Activated T-helper 1 cell treated with anti-CD3 and anti-CD28 coated beads, Interleukin-12 subunit alpha, Interleukin-12 subunit beta, Interleukin-2, Interleukin-4 antibody, amounts not matched to agents 30 ng/mL and 10 ng/mL and 1 ng/mL, durations not matched to agents 14 hours and 24 hours and 36 hours (primary cell): Measurements from ENCODE around the gene ARHGDIB. TPM values are rescaled to one million over a fixed set of nuclear protein-coding genes. Genes with fewer than 3 reads are reported as not detected.
A peak's percentile ranks its signal among the peaks of the same experiment; 100 is the strongest.

ENCODE experiments used
- DNase-seq: peaks from one replicate; pipeline ENCODE4 v3.0.0; 2021; ENCODE audit warnings: low spot score
- H3K27ac Mint-ChIP-seq: one replicate; pipeline ENCODE4 v1.8.0; 2021; ENCODE audit warnings: mild to moderate bottlenecking, mixed read lengths
- H3K27me3 Mint-ChIP-seq: one replicate; pipeline ENCODE4 v1.8.0; 2022; ENCODE audit warnings: mild to moderate bottlenecking, moderate library complexity, mixed read lengths; ENCODE audit not compliant: insufficient read depth
- H3K36me3 Mint-ChIP-seq: one replicate; pipeline ENCODE4 v1.8.0; 2021; ENCODE audit warnings: low read depth, mixed read lengths
- H3K4me1 Mint-ChIP-seq: one replicate; pipeline ENCODE4 v1.8.0; 2021; ENCODE audit warnings: low read depth, mixed read lengths
- H3K4me3 Mint-ChIP-seq: one replicate; pipeline ENCODE4 v1.8.0; 2021; ENCODE audit warnings: mild to moderate bottlenecking, moderate library complexity, mixed read lengths
- H3K9me3 Mint-ChIP-seq: one replicate; pipeline ENCODE4 v1.8.0; 2021; ENCODE audit warnings: mixed read lengths
- intact Hi-C: fragments of 100-400 bp; cut with micrococcal nuclease; formaldehyde crosslinking; loops from one replicate; pipeline ENCODE4 v1.15.1; 2024
- total RNA-seq: library from RNA; stranded (reverse); gene quantifications from 2 replicates; pipeline ENCODE4 v1.2.3, GENCODE V29; 2022

The ARHGDIB gene
- total RNA-seq, 1 donor from 2014 or later = 494 TPM

- H3K4me1 Mint-ChIP-seq = peaks cover 20% of the 10 kb centered on the region
- no peak overlapping the region for H3K4me3 Mint-ChIP-seq
- peaks cover 3% of the 10 kb centered on the region for H3K9me3 Mint-ChIP-seq
- DNase-seq = no peak
- intact Hi-C loops = no loop called here
- H3K27me3 Mint-ChIP-seq = no peaks in the 10 kb centered on the region
- no peak overlapping the region for H3K27ac Mint-ChIP-seq
- H3K36me3 Mint-ChIP-seq = peaks cover 58% of the 10 kb centered on the region
Observed at GRCh38 chr12:14913381-14913781, 48.0 kb downstream of the ARHGDIB start.

- Mint-ChIP-seq H3K4me3 (no peak overlapping the region), H3K36me3 (peaks cover 56% of the 10 kb centered on the region)
- intact Hi-C loops = loop anchor here (2.0 kb wide), 2 partner anchors 26 to 50 kb away; partner anchors contain the start of genes ARHGDIB and MGP
Observed at GRCh38 chr12:14911131-14911530, 50.3 kb downstream of the ARHGDIB start.

GRCh38 chr12:14910090-14910915 is 51.1 kb downstream of the ARHGDIB start:
- intact Hi-C loops = loop anchor here (1.0 to 2.0 kb wide), 6 partner anchors 26 to 135 kb away; partner anchors contain the start of genes ARHGDIB, C12orf60, MGP and WBP11
- DNase-seq = no peak
- H3K4me3 Mint-ChIP-seq = peak overlapping the region; percentile 56
- H3K27me3 Mint-ChIP-seq = no peaks in the 10 kb centered on the region
- H3K36me3 Mint-ChIP-seq = peaks cover 53% of the 10 kb centered on the region
- peaks cover 31% of the 10 kb centered on the region for H3K4me1 Mint-ChIP-seq
- peaks cover 3% of the 10 kb centered on the region for H3K9me3 Mint-ChIP-seq
- H3K27ac Mint-ChIP-seq = peak overlapping the region; percentile 97

More at GRCh38 chr12:14911131-14911530, 50.3 kb downstream of the ARHGDIB start:
- Mint-ChIP-seq H3K27me3 (no peaks in the 10 kb centered on the region), H3K27ac (peak overlapping the region; percentile 97), H3K4me1 (peaks cover 28% of the 10 kb centered on the region), H3K9me3 (peaks cover 3% of the 10 kb centered on the region)
- no peak for DNase-seq

- Mint-ChIP-seq H3K36me3 (peaks cover 42% of the 10 kb centered on the region), H3K27me3 (no peaks in the 10 kb centered on the region), H3K4me1 (peaks cover 33% of the 10 kb centered on the region), H3K27ac (peak overlapping the region; percentile 15), H3K9me3 (peaks cover 3% of the 10 kb centered on the region), H3K4me3 (no peak overlapping the region)
- intact Hi-C loops = no loop called here
- DNase-seq = no peak
Observed at GRCh38 chr12:14907953-14908352, 53.4 kb downstream of the ARHGDIB start.

GRCh38 chr12:14906114-14906513 is 55.3 kb downstream of the ARHGDIB start:
- H3K36me3 Mint-ChIP-seq = peaks cover 36% of the 10 kb centered on the region
- no peaks in the 10 kb centered on the region for H3K27me3 Mint-ChIP-seq
- H3K4me3 Mint-ChIP-seq = no peak overlapping the region
- H3K27ac Mint-ChIP-seq = no peak overlapping the region
- H3K9me3 Mint-ChIP-seq = peaks cover 3% of the 10 kb centered on the region
- DNase-seq = no peak
- intact Hi-C loops = no loop called here
- H3K4me1 Mint-ChIP-seq = peaks cover 31% of the 10 kb centered on the region

- H3K36me3 Mint-ChIP-seq = peaks cover 36% of the 10 kb centered on the region
- H3K4me3 Mint-ChIP-seq = no peak overlapping the region
- intact Hi-C loops = no loop called here
- H3K9me3 Mint-ChIP-seq = peaks cover 3% of the 10 kb centered on the region
- H3K27me3 Mint-ChIP-seq = no peaks in the 10 kb centered on the region
- DNase-seq = no peak
- peaks cover 24% of the 10 kb centered on the region for H3K4me1 Mint-ChIP-seq
- H3K27ac Mint-ChIP-seq = no peak overlapping the region
Observed at GRCh38 chr12:14905269-14906004, 56.0 kb downstream of the ARHGDIB start.

- Mint-ChIP-seq H3K27me3 (no peaks in the 10 kb centered on the region), H3K9me3 (peaks cover 3% of the 10 kb centered on the region), H3K27ac (no peak overlapping the region), H3K4me1 (peaks cover 18% of the 10 kb centered on the region), H3K36me3 (peaks cover 32% of the 10 kb centered on the region), H3K4me3 (no peak overlapping the region)
- intact Hi-C loops = no loop called here
- no peak for DNase-seq
Observed at GRCh38 chr12:14904854-14905253, 56.5 kb downstream of the ARHGDIB start.

GRCh38 chr12:14903386-14904098 is 57.9 kb downstream of the ARHGDIB start:
- intact Hi-C loops = no loop called here
- DNase-seq = no peak
- Mint-ChIP-seq H3K27me3 (no peaks in the 10 kb centered on the region), H3K36me3 (peaks cover 25% of the 10 kb centered on the region), H3K4me1 (peaks cover 14% of the 10 kb centered on the region), H3K27ac (no peak overlapping the region), H3K9me3 (no peaks in the 10 kb centered on the region), H3K4me3 (no peak overlapping the region)

- Mint-ChIP-seq H3K4me1 (peaks cover 4% of the 10 kb centered on the region), H3K36me3 (peaks cover 15% of the 10 kb centered on the region), H3K4me3 (no peak overlapping the region), H3K9me3 (no peaks in the 10 kb centered on the region), H3K27ac (no peak overlapping the region), H3K27me3 (no peaks in the 10 kb centered on the region)
- DNase-seq = no peak
- intact Hi-C loops = no loop called here
Observed at GRCh38 chr12:14902465-14902864, 58.9 kb downstream of the ARHGDIB start.

GRCh38 chr12:14901228-14901562 is 60.2 kb downstream of the ARHGDIB start:
- intact Hi-C loops = no loop called here
- Mint-ChIP-seq H3K4me1 (peaks cover 4% of the 10 kb centered on the region), H3K27ac (no peak overlapping the region)

GRCh38 chr12:14900521-14901227 is 60.7 kb downstream of the ARHGDIB start:
- H3K27me3 Mint-ChIP-seq = peaks cover 1% of the 10 kb centered on the region
- DNase-seq = no peak
- peaks cover 4% of the 10 kb centered on the region for H3K4me1 Mint-ChIP-seq
- no peak overlapping the region for H3K27ac Mint-ChIP-seq
- H3K9me3 Mint-ChIP-seq = no peaks in the 10 kb centered on the region
- H3K36me3 Mint-ChIP-seq = peaks cover 9% of the 10 kb centered on the region
- intact Hi-C loops = no loop called here
- H3K4me3 Mint-ChIP-seq = no peak overlapping the region

More at GRCh38 chr12:14901228-14901562, 60.2 kb downstream of the ARHGDIB start:
- no peak for DNase-seq
- H3K4me3 Mint-ChIP-seq = no peak overlapping the region
- peaks cover 9% of the 10 kb centered on the region for H3K36me3 Mint-ChIP-seq
- H3K27me3 Mint-ChIP-seq = no peaks in the 10 kb centered on the region
- H3K9me3 Mint-ChIP-seq = no peaks in the 10 kb centered on the region

GRCh38 chr12:14896521-14897169 is 64.8 kb downstream of the ARHGDIB start:
- H3K27me3 Mint-ChIP-seq = peaks cover 1% of the 10 kb centered on the region
- no peak overlapping the region for H3K4me3 Mint-ChIP-seq
- no peaks in the 10 kb centered on the region for H3K4me1 Mint-ChIP-seq
- no peaks in the 10 kb centered on the region for H3K9me3 Mint-ChIP-seq
- no peak for DNase-seq
- H3K36me3 Mint-ChIP-seq = peaks cover 3% of the 10 kb centered on the region
- no peak overlapping the region for H3K27ac Mint-ChIP-seq
- intact Hi-C loops = no loop called here
